Mesenchymal stem cell (in vitro differentiated cells and primary cell): ENCODE measurements around the gene PARN.

ENCODE experiments used
- DNase-seq: peaks from one replicate; pipeline ENCODE4 v3.0.0-alpha.2; 2013
- H2AFZ ChIP-seq: one replicate; pipeline ENCODE4 v1.6.1; 2013; ENCODE audit warnings: low read depth, mild to moderate bottlenecking, control low read depth, inconsistent platforms, low read length, moderate library complexity
- H2AK5ac ChIP-seq: 2 replicates; pipeline ENCODE4 v1.6.1; 2013; ENCODE audit warnings: low read length, moderate library complexity, mild to moderate bottlenecking, inconsistent platforms; ENCODE audit not compliant: severe bottlenecking
- H2BK120ac ChIP-seq: one replicate; pipeline ENCODE4 v1.6.1; 2013; ENCODE audit warnings: low read depth, mild to moderate bottlenecking, inconsistent platforms, low read length, moderate library complexity
- H2BK12ac ChIP-seq, 2 experiments: one replicate each; pipeline ENCODE4 v1.6.1; 2013; ENCODE audit warnings: inconsistent platforms in 2 of 2, low read length in 2 of 2, mild to moderate bottlenecking in 2 of 2, moderate library complexity in 2 of 2, control low read depth in 1 of 2
- H2BK15ac ChIP-seq: one replicate; pipeline ENCODE4 v1.6.1; 2013; ENCODE audit warnings: mild to moderate bottlenecking, low read depth, inconsistent platforms; ENCODE audit not compliant: poor library complexity, severe bottlenecking
- H2BK5ac ChIP-seq: 2 replicates; pipeline ENCODE4 v1.6.1; 2013; ENCODE audit warnings: low read depth, mild to moderate bottlenecking, low read length, control low read depth, inconsistent platforms; ENCODE audit not compliant: poor library complexity, severe bottlenecking
- H3K14ac ChIP-seq, 2 experiments: one replicate each; pipeline ENCODE4 v1.6.1; 2013; ENCODE audit warnings: inconsistent platforms in 2 of 2, low read length in 2 of 2, control low read depth in 1 of 2, mild to moderate bottlenecking in 1 of 2, moderate library complexity in 1 of 2
- H3K18ac ChIP-seq, 2 experiments: one replicate each; pipeline ENCODE4 v1.6.1; 2013; ENCODE audit warnings: inconsistent platforms in 2 of 2, low read length in 2 of 2, control low read depth in 1 of 2, low read depth in 1 of 2, mild to moderate bottlenecking in 1 of 2
- H3K23ac ChIP-seq, 2 experiments: one replicate each; pipeline ENCODE4 v1.6.1; 2013; ENCODE audit warnings: inconsistent platforms in 2 of 2, low read length in 2 of 2, mild to moderate bottlenecking in 2 of 2, moderate library complexity in 2 of 2, control low read depth in 1 of 2
- H3K27ac ChIP-seq: 2 replicates; pipeline ENCODE4 v1.5.1; 2013; ENCODE audit warnings: mild to moderate bottlenecking, moderate library complexity, low read length, control low read depth, inconsistent platforms; ENCODE audit not compliant: poor library complexity, severe bottlenecking
- H3K27me3 ChIP-seq, 2 experiments: 2 replicates each; pipeline versions ENCODE4 v1.6.1 to v1.7.0; 2013; ENCODE audit warnings: low read length in 2 of 2, mild to moderate bottlenecking in 2 of 2, moderate library complexity in 2 of 2, control low read depth in 1 of 2, inconsistent platforms in 1 of 2; ENCODE audit not compliant: control insufficient read depth in 1 of 2, insufficient read depth in 1 of 2
- H3K36me3 ChIP-seq, 2 experiments: 2 replicates each; pipeline versions ENCODE4 v1.6.1 to v1.7.0; 2013; ENCODE audit warnings: low read length in 2 of 2, control low read depth in 1 of 2, inconsistent platforms in 1 of 2, low read depth in 1 of 2, mild to moderate bottlenecking in 1 of 2; ENCODE audit not compliant: insufficient read depth in 2 of 2, control insufficient read depth in 1 of 2
- H3K4ac ChIP-seq, 2 experiments: one replicate each; pipeline ENCODE4 v1.6.1; 2013; ENCODE audit warnings: inconsistent platforms in 2 of 2, low read length in 2 of 2, mild to moderate bottlenecking in 2 of 2, moderate library complexity in 2 of 2, control low read depth in 1 of 2, low read depth in 1 of 2
- H3K4me1 ChIP-seq: 2 replicates; pipeline ENCODE4 v1.6.1; 2013; ENCODE audit warnings: low read depth, low read length, control low read depth; ENCODE audit not compliant: control insufficient read depth, insufficient read depth
- H3K4me2 ChIP-seq: 2 replicates; pipeline ENCODE4 v1.6.1; 2013; ENCODE audit warnings: low read length, mild to moderate bottlenecking, inconsistent platforms; ENCODE audit not compliant: poor library complexity, severe bottlenecking
- H3K4me3 ChIP-seq, 2 experiments: 2 replicates each; pipeline versions ENCODE4 v1.5.1 to v1.7.0; 2013; ENCODE audit warnings: low read length in 2 of 2, mild to moderate bottlenecking in 2 of 2, control low read depth in 1 of 2, low read depth in 1 of 2; ENCODE audit not compliant: insufficient read depth in 1 of 2
- H3K79me1 ChIP-seq: replicated peaks from 2 replicates; pipeline ENCODE4 v1.6.1; 2013; ENCODE audit warnings: mild to moderate bottlenecking, control low read depth, low read length, inconsistent platforms; ENCODE audit not compliant: poor library complexity, severe bottlenecking
- H3K9ac ChIP-seq: 2 replicates; pipeline ENCODE4 v1.7.0; 2013; ENCODE audit warnings: mild to moderate bottlenecking, low read length, moderate library complexity
- H3K9me3 ChIP-seq: 2 replicates; pipeline ENCODE4 v1.7.0; 2013; ENCODE audit warnings: mild to moderate bottlenecking, low read length; ENCODE audit not compliant: control insufficient read depth
- H4K8ac ChIP-seq: one replicate; pipeline ENCODE4 v1.6.1; 2013; ENCODE audit warnings: inconsistent platforms, mild to moderate bottlenecking, low read length, moderate library complexity
- H4K91ac ChIP-seq: one replicate; pipeline ENCODE4 v1.6.1; 2013; ENCODE audit warnings: mild to moderate bottlenecking, low read length, inconsistent platforms
- WGBS: methylation state at CpG from one replicate; pipeline ENCODE4 v1.1.7; 2013; ENCODE audit warnings: mixed read lengths; 5-methylcytosine and 5-hydroxymethylcytosine counted together

The PARN gene

GRCh38 chr16:14667347-14668266 is 37.5 kb upstream of the PARN start:
- H2BK15ac ChIP-seq, result no peak overlapping the region
- no peak for DNase-seq
- H3K9ac ChIP-seq, result no peak overlapping the region
- no peak overlapping the region for H3K4ac ChIP-seq
- no peak overlapping the region for H3K27ac ChIP-seq
- no peak overlapping the region for H3K23ac ChIP-seq
- H2BK12ac ChIP-seq, result no peak overlapping the region
- H3K79me1 ChIP-seq, result peaks cover 2% of the 10 kb centered on the region
- no peak overlapping the region for H3K4me3 ChIP-seq
- H3K4me2 ChIP-seq, result no peak overlapping the region
- H4K91ac ChIP-seq, result no peak overlapping the region
- no peak overlapping the region for H4K8ac ChIP-seq
- H2BK120ac ChIP-seq, result no peak overlapping the region
- H3K4me1 ChIP-seq, result peaks cover 4% of the 10 kb centered on the region
- no peak overlapping the region for H3K18ac ChIP-seq
- H3K14ac ChIP-seq, result no peak overlapping the region
- H3K36me3 ChIP-seq, result peaks cover 54 to 66% of the 10 kb centered on the region in 2 experiments
- no peak overlapping the region for H2AK5ac ChIP-seq
- H2BK5ac ChIP-seq, result no peak overlapping the region
- no peak overlapping the region for H2AFZ ChIP-seq
- no peaks in the 10 kb centered on the region for H3K9me3 ChIP-seq
- H3K27me3 ChIP-seq, result no peaks in the 10 kb centered on the region
- over 99% methylated on average over 14 of the region's 16 CpGs for WGBS

- no peaks in the 10 kb centered on the region for H3K27me3 ChIP-seq
- H2BK12ac ChIP-seq, result no peak overlapping the region
- no peak overlapping the region for H2BK15ac ChIP-seq
- no peak overlapping the region for H3K14ac ChIP-seq
- no peak overlapping the region for H3K4ac ChIP-seq
- H3K23ac ChIP-seq, result no peak overlapping the region
- H2AFZ ChIP-seq, result no peak overlapping the region
- H2AK5ac ChIP-seq, result no peak overlapping the region
- DNase-seq, result no peak
- WGBS, result 94% methylated on average over 2 of the region's 2 CpGs
- H3K79me1 ChIP-seq, result peaks cover 39% of the 10 kb centered on the region
- H4K8ac ChIP-seq, result peak overlapping the region; percentile 23
- H3K4me2 ChIP-seq, result no peak overlapping the region
- H3K9me3 ChIP-seq, result no peaks in the 10 kb centered on the region
- H4K91ac ChIP-seq, result no peak overlapping the region
- no peak overlapping the region for H3K27ac ChIP-seq
- no peak overlapping the region for H3K18ac ChIP-seq
- peaks cover 60 to 69% of the 10 kb centered on the region in 2 experiments for H3K36me3 ChIP-seq
- H3K4me1 ChIP-seq, result no peaks in the 10 kb centered on the region
- H3K4me3 ChIP-seq, result no peak overlapping the region
- no peak overlapping the region for H3K9ac ChIP-seq
- no peak overlapping the region for H2BK5ac ChIP-seq
- H2BK120ac ChIP-seq, result no peak overlapping the region
These were observed 28.0 kb upstream of the PARN start for GRCh38 chr16:14658063-14658462.

GRCh38 chr16:14652726-14653125 is 22.7 kb upstream of the PARN start:
- Histone ChIP-seq H2AK5ac (no peak overlapping the region), H2BK120ac (no peak overlapping the region), H2BK15ac (no peak overlapping the region), H3K4ac (no peak overlapping the region), H3K79me1 (peaks cover 39% of the 10 kb centered on the region), H3K9me3 (no peaks in the 10 kb centered on the region), H3K27me3 (no peaks in the 10 kb centered on the region), H3K14ac (no peak overlapping the region), H4K91ac (no peak overlapping the region), H3K4me1 (no peaks in the 10 kb centered on the region), H4K8ac (no peak overlapping the region), H2BK5ac (no peak overlapping the region), H2AFZ (no peak overlapping the region), H3K4me2 (no peak overlapping the region), H3K4me3 (no peak overlapping the region), H2BK12ac (no peak overlapping the region), H3K36me3 (peaks cover 66 to 82% of the 10 kb centered on the region in 2 experiments), H3K27ac (no peak overlapping the region), H3K9ac (no peak overlapping the region), H3K23ac (no peak overlapping the region), H3K18ac (no peak overlapping the region)
- DNase-seq, result no peak
- 100% methylated on average over 1 of the region's 2 CpGs for WGBS

GRCh38 chr16:14650629-14651028 is 20.6 kb upstream of the PARN start:
- Histone ChIP-seq H4K91ac (no peak overlapping the region), H3K27ac (no peak overlapping the region), H3K18ac (no peak overlapping the region), H3K9ac (no peak overlapping the region), H3K4me2 (no peak overlapping the region), H3K27me3 (no peaks in the 10 kb centered on the region), H2BK120ac (no peak overlapping the region), H3K14ac (no peak overlapping the region), H3K79me1 (peaks cover 30% of the 10 kb centered on the region), H2AK5ac (no peak overlapping the region), H2AFZ (no peak overlapping the region), H3K23ac (no peak overlapping the region), H4K8ac (no peak overlapping the region), H2BK15ac (no peak overlapping the region), H3K4ac (no peak overlapping the region), H3K36me3 (peaks cover 64 to 83% of the 10 kb centered on the region in 2 experiments), H3K4me3 (no peak overlapping the region), H2BK12ac (no peak overlapping the region), H2BK5ac (no peak overlapping the region), H3K4me1 (no peaks in the 10 kb centered on the region), H3K9me3 (no peaks in the 10 kb centered on the region)
- DNase-seq, result no peak
- 97% methylated on average over 6 of the region's 6 CpGs for WGBS
